RWPE2 (cell line): Measurements from ENCODE around the gene PPM1H.

Experiments
- ATAC-seq: fragments of 200-7000 bp; cut with Tn5 transposase; 3 replicates; pipeline ENCODE4 v1.9.1; 2021; ENCODE audit warnings: low read depth
- DNase-seq: peaks from one replicate; pipeline ENCODE4 v3.0.0-alpha.2; 2020; ENCODE audit warnings: low spot score
- H3K27ac ChIP-seq: fragments of 450-650 bp; 2 replicates; pipeline ENCODE4 v1.5.1; 2017; ENCODE audit warnings: mild to moderate bottlenecking; ENCODE audit not compliant: poor library complexity, severe bottlenecking
- H3K27me3 ChIP-seq: fragments of 250-450 bp; sonication (Bioruptor Pico); 2 replicates; pipeline ENCODE4 v1.5.1; 2021; ENCODE audit warnings: mild to moderate bottlenecking, moderate library complexity; ENCODE audit not compliant: insufficient read depth, poor library complexity, severe bottlenecking
- H3K36me3 ChIP-seq: fragments of 250-450 bp; sonication (Bioruptor Pico); 2 replicates; pipeline ENCODE4 v1.5.1; 2020; ENCODE audit warnings: low read depth, mild to moderate bottlenecking, moderate library complexity
- H3K4me1 ChIP-seq: fragments of 250-450 bp; sonication (Bioruptor Pico); 2 replicates; pipeline ENCODE4 v1.5.1; 2021; ENCODE audit warnings: mild to moderate bottlenecking, moderate library complexity; ENCODE audit not compliant: insufficient read depth, poor library complexity, severe bottlenecking
- H3K4me3 ChIP-seq: fragments of 250-450 bp; sonication (Bioruptor Pico); 2 replicates; pipeline ENCODE4 v1.5.1; 2021; ENCODE audit warnings: mild to moderate bottlenecking, moderate library complexity; ENCODE audit not compliant: severe bottlenecking
- H3K9me3 ChIP-seq: fragments of 250-450 bp; sonication (Bioruptor Pico); 2 replicates; pipeline ENCODE4 v1.5.1; 2021; ENCODE audit warnings: mild to moderate bottlenecking, moderate library complexity; ENCODE audit not compliant: severe bottlenecking
- TF ChIP-seq, protein P1 (sequence below): fragments of 450-650 bp; IDR thresholded peaks from one replicate; pipeline ENCODE4 v1.5.1; 2017; ENCODE audit warnings: mild to moderate bottlenecking, moderate library complexity; ENCODE audit not compliant: poor library complexity, severe bottlenecking

PPM1H gene

DNA sequence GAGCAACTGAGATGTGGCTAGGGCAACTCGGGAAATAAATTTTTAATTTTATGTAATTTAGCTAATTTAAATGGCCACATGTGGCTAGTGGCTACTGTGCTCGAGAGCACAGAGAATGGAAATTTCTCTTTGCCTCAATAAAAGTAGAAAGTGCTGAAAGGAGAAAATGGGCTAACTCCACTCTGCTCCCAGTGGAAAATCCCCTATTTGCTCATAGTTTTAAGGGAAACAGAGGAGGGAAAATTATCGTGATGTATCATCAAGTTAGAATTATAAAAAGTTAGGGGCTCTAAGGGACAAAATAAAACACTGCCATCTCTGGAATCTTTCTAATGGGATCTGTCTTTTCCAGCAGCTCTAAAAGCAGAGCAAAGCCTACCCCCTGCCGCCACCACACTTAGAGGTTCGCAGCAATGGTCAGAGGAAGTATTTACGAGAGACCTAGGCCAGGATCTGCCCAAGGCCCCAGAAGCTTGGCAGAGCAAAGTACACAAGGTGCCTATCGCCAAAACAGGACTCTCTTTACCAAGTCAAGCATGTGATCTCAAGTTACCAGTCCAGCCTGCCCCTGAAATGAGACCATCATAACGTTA, 220.7 kb downstream of the PPM1H start:
- no peak overlapping the region for H3K27ac ChIP-seq
- H3K4me1 ChIP-seq = peaks cover 10% of the 10 kb centered on the region
- no peak overlapping the region for H3K4me3 ChIP-seq
- no peak for DNase-seq
- no peaks in the 10 kb centered on the region for H3K27me3 ChIP-seq
- no peak for ATAC-seq
- TF ChIP-seq, protein P1, sequence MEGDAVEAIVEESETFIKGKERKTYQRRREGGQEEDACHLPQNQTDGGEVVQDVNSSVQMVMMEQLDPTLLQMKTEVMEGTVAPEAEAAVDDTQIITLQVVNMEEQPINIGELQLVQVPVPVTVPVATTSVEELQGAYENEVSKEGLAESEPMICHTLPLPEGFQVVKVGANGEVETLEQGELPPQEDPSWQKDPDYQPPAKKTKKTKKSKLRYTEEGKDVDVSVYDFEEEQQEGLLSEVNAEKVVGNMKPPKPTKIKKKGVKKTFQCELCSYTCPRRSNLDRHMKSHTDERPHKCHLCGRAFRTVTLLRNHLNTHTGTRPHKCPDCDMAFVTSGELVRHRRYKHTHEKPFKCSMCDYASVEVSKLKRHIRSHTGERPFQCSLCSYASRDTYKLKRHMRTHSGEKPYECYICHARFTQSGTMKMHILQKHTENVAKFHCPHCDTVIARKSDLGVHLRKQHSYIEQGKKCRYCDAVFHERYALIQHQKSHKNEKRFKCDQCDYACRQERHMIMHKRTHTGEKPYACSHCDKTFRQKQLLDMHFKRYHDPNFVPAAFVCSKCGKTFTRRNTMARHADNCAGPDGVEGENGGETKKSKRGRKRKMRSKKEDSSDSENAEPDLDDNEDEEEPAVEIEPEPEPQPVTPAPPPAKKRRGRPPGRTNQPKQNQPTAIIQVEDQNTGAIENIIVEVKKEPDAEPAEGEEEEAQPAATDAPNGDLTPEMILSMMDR = no peak
- H3K9me3 ChIP-seq = no peaks in the 10 kb centered on the region
- H3K36me3 ChIP-seq = no peaks in the 10 kb centered on the region

DNA sequence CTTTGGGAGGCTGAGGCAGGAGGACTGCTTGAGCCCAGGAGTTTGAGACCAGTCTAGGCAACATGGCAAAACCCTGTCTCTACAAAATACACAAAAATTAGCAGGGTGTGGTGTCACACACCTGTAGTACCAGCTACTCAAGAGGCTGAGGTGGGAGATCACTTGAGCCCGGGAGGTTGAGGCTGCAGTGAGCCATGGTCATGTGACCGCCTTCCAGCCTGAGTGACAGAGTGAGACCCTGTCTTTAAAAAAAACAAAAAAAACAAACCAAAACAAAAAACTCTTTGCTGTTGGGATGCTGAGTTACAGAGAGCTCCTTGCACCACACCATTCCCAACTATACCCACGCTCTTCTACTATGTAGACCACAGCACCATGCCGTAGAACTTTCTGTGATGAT, 221.2 kb downstream of the PPM1H start:
- ATAC-seq (no peak), DNase-seq (no peak)
- H3K27ac ChIP-seq = no peak overlapping the region
- H3K4me1 ChIP-seq = peaks cover 10% of the 10 kb centered on the region
- H3K36me3 ChIP-seq = no peaks in the 10 kb centered on the region
- H3K27me3 ChIP-seq = no peaks in the 10 kb centered on the region
- TF ChIP-seq, protein P1 = no peak
- no peak overlapping the region for H3K4me3 ChIP-seq
- no peaks in the 10 kb centered on the region for H3K9me3 ChIP-seq

DNA sequence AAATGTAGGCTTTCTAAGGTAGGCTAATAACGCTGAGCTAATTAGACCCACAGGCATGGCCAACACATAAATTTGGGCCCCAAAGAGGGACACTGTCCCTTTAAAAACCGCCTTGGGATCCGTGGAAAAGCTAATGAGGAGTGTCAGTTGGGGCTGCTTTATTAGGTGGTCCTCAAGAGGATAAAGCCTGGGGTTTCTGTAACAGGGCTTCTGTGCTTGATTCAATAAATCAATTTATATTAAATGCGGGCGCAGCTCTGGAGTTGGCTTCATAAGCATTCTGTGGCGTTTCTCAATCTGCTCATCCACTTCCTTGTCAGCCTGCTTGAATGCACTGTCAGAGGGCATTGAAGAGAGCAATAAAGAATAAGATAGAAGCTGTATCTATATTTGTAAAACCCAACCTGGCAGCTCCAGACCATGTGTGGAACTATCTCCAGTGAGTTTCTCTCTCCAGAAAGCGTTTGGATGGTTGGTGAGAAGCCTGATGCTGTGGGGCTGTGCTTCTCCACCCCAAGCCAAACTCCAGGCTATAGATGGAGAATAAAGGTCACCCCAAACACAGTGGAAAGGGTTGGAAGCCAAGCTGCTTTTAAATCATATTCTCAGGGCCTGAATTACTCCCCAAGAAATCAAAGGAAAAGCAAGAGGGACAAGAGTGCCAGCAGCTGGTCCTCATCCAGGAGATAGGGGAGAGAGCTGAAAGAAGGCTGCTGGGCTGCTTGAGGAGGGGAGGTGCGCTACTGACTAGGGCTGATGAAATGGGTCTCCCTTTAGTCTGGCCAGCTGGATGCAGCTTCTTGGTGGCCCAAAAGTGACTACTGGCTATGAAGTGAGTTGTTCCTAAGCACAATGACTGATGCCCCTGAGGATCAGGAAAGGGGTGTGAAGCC, 222.0 kb downstream of the PPM1H start:
- no peak for ATAC-seq
- Histone ChIP-seq H3K9me3 (no peaks in the 10 kb centered on the region), H3K27ac (no peak overlapping the region), H3K4me1 (peaks cover 10% of the 10 kb centered on the region), H3K27me3 (no peaks in the 10 kb centered on the region), H3K4me3 (no peak overlapping the region), H3K36me3 (no peaks in the 10 kb centered on the region)
- no peak for DNase-seq
- TF ChIP-seq, protein P1 = no peak

DNA sequence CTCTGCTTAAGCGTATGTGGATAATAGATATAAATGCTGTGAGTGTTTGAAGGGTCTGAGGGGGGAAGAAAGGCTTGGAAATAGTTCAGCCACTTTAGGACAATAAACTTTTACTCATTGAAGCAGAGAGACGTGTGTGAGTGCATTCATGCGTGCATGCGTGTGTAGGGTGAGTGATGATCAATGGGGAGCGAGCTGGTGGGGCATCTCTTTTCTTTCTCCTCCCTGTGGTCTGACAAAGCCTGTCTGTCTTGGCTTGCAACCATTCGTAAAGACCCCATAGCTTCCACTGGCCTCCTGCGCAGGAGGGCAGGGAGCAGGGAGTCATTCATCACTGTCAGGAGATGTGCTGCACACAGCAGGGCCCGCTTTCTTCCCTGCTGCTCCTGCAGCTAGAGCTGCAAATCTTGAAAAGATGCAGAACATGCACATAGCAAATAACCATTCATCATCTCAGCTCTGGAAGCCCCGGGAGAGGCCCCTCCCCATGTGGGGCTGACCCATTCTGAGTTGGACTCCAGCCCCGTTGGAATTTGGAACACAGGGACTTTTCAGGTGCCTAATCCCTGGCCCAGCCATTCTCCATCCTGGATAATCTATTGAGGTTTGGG, 223.2 kb downstream of the PPM1H start:
- DNase-seq (no peak), ATAC-seq (no peak)
- no peaks in the 10 kb centered on the region for H3K9me3 ChIP-seq
- TF ChIP-seq, protein P1 = no peak
- no peak overlapping the region for H3K27ac ChIP-seq
- H3K4me3 ChIP-seq = no peak overlapping the region
- H3K36me3 ChIP-seq = no peaks in the 10 kb centered on the region
- peaks cover 3% of the 10 kb centered on the region for H3K4me1 ChIP-seq
- H3K27me3 ChIP-seq = no peaks in the 10 kb centered on the region
